Amniotic stem cell (primary cell): ENCODE measurements around the gene PRR23A.
"Not testable (repeated sequence)": the region's sequence is repeated elsewhere in the genome, so short reads cannot be mapped to it uniquely, and the experiment has no call there.

Experiments used
- DNase-seq: peaks from one replicate; lab custom pipeline; 2025; lab: John Stamatoyannopoulos, UW

Gene PRR23A

GRCh38 chr3:139006051-139006716 lies at the start of gene PRR23A:
PRR23A (minus strand) TSS chr3:139006268; CDS start chr3:139006268, 0 bp downstream.
- no peak for DNase-seq

GRCh38 chr3:139052802-139053600 lies 46.9 kb upstream of the PRR23A start:
- DNase-seq: no peak

DNA sequence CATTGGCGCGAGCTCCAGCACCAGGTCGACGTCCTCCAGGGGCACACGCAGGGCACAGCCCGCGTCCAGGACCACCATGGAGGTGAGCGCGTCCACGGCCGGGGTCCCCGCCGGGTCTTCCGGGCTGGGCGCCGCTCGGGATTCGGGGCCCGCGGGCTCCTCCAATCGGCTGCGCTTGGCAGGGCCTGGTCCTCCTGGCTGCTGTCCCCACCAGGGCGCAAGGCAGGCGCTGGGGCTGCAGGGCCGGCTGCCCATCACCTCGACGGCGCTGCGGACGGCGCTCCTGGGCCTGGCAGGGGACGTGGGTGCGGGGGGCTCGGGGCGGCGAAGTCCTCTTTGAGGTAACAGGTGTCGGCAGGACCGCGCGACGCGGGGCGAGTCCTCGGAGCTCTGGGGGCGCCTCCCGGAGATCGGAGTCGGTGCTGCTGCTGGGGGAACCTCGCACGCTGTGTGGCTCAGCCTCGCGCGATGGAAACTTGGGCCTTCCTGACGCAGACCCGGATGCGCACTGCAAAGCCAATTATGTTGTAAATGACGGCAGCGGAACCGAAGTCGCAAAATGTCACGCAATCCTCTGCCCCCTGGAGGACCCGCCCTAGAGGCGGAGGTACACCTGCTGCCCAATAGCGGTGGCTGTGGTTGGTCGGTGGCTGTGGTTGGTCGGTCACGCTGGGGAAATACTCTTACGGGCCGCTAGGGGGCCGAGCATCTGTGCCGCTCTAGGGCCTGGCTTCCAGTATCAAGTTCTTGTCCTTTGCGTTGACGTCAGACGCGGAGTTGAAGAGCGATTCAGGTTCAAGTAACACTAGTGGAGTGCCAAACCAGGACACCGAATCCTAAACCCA lies 38.5 kb upstream of the PRR23A start, which contains the start of gene PRR23C:
Gene PRR23C, minus strand, starts transcription at position 527 of the 845 bp plus-strand sequence. Its CDS starts 272 bp downstream, at position 255.
- no peak for DNase-seq

DNA sequence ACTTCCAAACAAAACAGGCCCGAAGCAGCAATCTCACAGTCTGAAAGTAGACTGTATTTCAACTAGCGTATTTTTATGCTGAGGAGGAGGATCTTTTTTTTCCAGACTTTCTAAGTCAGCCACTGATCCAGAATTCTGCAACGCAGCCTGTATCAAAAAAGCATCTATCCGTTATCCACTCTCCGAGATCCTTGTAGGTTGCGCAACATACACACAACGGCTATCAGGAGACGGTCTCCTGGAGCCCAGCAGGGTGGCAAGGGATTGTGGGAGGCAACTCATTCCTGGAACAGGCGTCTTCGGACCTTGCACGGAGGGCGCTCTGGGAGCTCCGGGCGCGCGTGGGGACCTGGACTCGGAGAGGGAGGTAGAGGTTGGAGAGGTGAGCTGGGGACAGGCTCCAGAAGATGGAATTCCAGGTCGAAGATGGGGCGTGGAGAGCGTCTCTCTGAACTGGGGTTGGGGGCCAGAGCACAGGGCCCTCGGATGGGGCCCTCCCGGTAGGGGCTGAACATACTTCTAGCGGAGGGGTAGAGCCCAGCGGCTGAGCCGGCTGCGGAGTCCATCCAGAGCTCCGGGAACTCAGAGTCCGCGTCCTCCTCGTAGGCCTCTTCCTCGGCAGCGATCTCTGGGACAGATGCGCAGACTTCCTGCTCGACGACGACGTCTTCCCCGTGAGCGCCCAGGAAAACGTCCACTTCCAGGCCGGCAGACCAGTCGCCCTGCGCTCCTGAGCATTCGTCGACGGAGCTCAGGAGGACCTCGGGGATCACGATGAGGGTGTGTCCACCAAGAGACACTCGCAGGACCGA lies 37.7 kb upstream of the PRR23A start:
- no peak for DNase-seq

DNA sequence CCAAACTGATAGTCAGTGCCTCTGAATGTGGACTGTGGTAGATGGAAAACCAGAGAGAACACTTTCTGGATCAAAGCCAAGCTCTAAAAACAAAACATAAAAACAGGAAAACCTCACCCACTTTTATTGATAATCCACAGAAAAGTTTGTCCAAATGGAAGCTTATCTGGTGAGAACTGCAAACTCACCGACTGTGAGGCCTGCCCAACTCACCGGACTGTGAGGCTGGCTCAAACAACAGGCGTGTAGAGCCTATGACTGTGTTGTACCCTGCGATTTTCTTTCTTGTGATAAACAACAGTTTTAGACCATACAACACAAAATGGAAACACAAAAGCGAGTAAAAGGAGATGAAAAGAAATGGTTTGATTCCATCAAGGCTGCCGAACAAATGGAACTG lies 31.4 kb upstream of the PRR23A start:
- no peak for DNase-seq

DNA sequence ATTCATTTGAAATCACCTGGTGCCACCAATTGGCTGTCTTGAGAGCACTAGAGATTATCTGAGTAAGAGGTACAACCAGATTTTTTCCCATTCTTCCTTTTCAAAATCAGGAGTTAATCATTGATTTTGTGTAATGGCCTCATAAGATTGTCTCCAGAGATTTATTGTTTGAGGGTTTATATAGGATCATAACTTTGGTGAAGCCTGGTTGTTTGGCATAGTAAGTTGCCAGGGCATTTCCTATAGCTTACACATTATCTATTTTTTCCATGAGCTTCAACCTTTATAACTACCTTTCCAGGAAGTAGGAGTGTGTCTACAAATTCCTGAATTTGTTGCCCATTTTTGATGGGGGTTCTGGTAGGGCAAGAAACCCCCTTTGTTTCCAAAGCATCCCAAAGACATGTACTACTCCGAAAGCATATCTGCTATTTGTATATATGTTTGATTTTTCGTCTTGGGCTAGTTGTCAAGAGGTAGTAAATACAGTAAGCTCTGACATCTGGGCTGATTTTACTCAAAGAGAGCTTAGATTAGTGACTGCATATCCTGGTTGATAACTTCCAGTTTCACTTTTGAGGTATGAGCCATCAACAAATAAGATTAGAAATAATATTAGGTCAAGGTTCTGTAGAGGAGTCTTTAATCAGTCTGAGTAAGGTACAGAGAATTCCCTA lies 26.4 kb upstream of the PRR23A start:
- no peak for DNase-seq

GRCh38 chr3:139030576-139030975 lies 24.5 kb upstream of the PRR23A start:
- DNase-seq: not testable (repeated sequence)

DNA sequence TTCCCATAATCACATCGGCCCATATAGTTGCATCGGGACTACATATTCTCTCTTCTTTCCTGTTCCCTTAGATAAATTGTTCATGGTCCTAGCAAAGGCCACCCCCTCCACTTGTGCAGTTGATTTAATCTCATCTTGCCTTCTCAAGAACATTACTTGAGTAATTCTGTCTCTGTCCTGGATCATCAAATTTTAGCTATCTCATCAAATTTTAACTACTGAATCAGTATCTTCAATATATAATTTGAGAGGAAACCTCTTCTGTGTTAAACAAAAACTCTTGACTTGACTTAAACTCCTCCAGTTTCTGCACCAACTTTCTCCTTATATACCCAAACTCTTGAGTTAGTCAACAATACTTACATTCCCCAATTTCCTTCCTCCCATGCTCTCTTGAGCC lies 18.9 kb upstream of the PRR23A start:
- DNase-seq: no peak

- DNase-seq: no peak
Measured at GRCh38 chr3:139020868-139021234, 14.8 kb upstream of the PRR23A start, which contains the start of gene PRR23B. PRR23B (minus strand) TSS chr3:139020926; CDS start chr3:139020661, 265 bp downstream.

GRCh38 chr3:139020036-139020867 lies 14.2 kb upstream of the PRR23A start:
- DNase-seq: no peak

DNA sequence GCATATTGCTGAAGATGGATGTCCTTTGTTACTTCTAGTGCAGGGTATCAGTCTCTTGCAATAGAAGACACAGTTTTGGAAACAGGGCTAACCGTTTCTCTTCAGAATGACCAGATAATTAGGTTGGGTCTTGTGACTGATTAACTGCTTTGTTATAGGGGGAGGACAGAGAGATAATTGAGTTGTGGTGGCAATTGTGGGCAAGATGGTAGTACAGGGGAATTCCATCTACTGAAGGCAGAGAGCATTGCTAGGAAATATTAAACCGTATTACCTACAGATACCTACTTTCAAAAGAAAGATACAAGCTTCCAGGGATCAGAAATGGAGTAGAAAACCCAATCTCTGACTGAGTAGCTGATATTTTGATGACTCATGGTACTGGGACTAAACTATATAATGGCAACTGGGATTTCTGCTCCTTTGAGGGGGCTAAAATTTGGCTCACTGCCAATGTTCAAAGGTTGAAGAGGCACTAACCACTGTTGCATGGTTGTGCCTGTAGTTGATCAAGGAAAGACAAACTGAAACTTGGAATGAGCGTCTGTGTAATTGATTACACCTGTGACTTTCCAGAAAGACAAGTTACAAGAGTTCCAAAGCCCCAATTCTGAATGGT lies 10.5 kb upstream of the PRR23A start:
- DNase-seq: no peak

DNA sequence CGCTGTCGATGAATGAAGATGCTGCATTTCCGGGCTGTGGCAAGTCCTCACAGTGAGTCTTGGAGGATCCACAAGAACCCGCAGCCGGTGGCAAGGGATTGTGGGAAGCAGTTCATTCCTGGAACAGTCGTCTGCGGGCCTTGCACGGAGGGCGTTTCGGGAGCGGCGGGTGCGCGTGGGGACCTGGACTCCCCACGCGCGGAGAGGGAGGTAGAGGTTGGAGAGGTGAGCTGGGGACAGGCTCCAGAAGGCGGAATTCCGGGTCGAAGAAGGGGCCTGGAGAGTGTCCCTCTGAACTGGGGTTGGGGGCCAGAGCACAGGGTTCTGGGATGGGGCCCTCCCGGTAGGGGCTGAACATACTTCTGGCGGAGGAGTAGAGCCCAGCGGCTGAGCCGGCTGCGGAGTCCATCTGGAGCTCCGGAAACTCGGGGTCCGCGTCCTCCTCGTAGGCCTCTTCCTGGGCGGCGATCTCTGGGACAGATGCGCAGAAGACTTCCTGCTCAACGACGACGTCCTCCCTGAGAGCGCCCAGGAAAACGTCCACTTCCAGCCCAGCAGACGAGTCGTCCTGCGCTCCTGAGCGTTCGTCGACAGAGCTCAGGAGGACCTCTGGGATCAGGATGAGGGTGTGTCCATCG lies 593 bp downstream of the PRR23A start:
- DNase-seq: no peak

DNA sequence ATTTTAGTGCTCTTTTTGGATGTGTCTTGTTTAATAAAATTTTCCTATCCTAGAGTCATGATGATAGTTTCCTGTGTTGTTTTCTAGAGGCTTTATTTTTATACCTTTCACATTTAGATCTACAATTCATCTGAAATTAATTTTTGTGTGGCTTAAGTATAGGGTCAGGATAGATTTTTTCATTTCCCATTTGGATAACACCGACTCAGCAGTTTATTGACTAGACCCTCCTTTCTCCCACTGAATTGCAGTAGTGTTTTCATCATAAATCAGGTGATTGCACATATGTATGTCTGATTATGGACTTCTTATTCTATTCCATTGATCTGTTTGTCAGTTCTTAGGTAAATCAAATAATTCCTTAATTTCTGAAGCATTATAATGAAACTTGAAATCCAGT lies 10.4 kb downstream of the PRR23A start:
- no peak for DNase-seq

- no peak for DNase-seq
Measured at GRCh38 chr3:138987181-138987580, 18.9 kb downstream of the PRR23A start.

DNA sequence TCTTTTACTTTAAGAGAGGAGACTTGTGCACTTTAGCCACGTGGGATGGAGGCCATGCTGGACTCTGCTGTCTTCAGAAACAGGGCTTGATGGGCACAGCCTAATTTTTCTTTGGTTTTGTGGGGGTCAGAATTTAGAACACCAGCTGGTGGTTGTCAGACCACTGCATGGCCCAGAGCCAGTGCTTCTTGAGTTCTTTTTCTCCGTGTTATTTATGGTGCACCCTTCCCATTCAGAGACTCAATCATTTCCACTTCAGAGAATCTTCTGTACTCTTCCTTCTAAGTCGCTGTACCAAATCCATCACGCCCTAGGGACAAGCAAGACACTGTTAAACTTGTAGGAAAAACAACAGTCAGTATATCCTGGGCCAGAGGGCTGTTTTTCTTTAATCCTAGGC lies 20.1 kb downstream of the PRR23A start:
- DNase-seq: no peak

DNA sequence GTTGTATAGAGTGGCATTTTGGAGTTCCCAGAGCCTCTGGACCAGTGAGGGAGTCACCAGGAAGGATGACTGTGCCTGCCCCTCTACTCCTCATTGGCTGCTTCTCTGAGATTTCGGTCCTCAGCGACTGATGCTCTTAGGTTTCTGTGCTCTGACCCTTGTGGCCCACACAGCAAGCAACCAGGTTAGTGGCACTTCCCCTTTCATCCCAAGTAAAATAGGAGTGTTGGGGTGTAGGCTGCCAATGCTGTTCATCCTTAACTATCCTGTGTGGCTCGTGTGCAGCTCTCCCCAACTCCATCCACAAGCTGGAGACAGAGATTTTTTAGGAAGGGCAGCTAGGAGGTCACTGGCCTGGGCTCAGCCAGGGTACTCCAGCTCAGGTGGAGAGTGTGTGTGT lies 21.3 kb downstream of the PRR23A start:
- DNase-seq: no peak

DNA sequence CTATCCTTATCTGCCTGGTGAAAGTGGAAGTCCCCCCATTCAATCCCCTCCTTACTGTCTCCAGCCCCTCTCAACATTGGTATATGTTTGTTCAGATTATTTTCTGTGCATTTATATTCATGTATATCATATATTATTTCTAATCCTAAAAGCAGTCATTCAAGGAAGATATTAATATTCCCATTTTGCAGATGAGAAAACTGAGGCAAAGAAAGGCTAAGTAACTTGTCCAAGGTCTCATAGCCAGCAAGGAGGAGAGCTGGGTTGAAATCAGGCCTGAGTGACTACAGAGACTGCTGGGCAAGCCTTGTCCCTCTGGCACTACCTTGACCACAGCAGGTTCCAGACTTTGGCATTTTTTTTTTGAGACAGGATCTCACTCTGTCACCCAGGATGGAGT lies 30.0 kb downstream of the PRR23A start:
- no peak for DNase-seq

- no peak for DNase-seq
Measured at GRCh38 chr3:138975351-138975750, 30.7 kb downstream of the PRR23A start.

DNA sequence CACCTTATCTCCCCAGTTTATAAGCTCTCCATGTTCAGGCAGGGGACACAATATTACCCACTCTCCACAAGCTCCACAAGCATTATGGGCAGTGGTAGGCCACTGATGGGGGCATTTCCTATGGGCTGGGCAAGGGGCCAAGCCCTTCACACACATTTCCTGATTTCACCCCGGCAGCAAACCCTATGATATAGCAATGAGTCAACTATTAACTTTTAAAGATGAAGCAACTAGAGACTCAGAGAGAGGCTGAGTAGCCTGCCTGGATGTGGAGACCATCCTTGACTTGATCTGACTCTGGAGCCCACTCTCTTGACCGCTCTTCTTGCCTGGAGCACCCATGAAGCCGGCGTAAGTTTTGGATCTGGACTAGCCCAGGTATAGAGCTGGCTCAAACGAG lies 31.6 kb downstream of the PRR23A start:
- DNase-seq: no peak
